K562 (cell line): ENCODE measurements around the gene HTR3E. TPM values are rescaled to one million over a fixed set of nuclear protein-coding genes. Genes with fewer than 3 reads are reported as not detected.

ENCODE experiments used
- ATAC-seq: fragments of 200-7000 bp; cut with Tn5 transposase; 3 replicates; pipeline ENCODE4 v1.9.1; 2020; ENCODE audit warnings: moderate library complexity
- BruUV-seq: library from RNA; stranded (reverse); fragments of 400-500 nt; replicated peaks from 2 replicates; lab custom pipeline; 2021; lab: Mats Ljungman, UMichigan
- CTCF ChIA-PET: fragments of 300-600 bp; formaldehyde crosslinking; extraction: SDS; loops from one replicate; lab custom pipeline; 2021; ENCODE audit warnings: low intra/inter-chr PET ratio; lab: Yijun Ruan, JAX
- POLR2A ChIA-PET: fragments of 300-600, 350-650 bp; sonication (Branson Sonifier 250); formaldehyde crosslinking; extraction: SDS; loops from one replicate; lab custom pipeline; 2021; ENCODE audit warnings: antibody characterized with exemption, inconsistent platforms; lab: Yijun Ruan, JAX
- DNase-seq, 4 experiments: peaks; one replicate each; pipeline versions ENCODE4 v3.0.0 to v3.0.0-alpha.2; 2011 to 2018; ENCODE audit warnings: low spot score in 3 of 4, mixed read lengths in 3 of 4; ENCODE audit errors: extremely low read depth in 1 of 4
- FAIRE-seq: peaks from 2 replicates; lab custom pipeline; 2011; peaks lifted over from hg19 to GRCh38; lab: Jason Lieb, UNC
- H2AFZ ChIP-seq: 2 replicates; pipeline ENCODE4 v1.6.0; 2011; ENCODE audit warnings: low read depth, low read length, control low read depth, inconsistent platforms
- H3K27ac ChIP-seq: fragments of 200-600 bp; 3 replicates; pipeline ENCODE4 v1.8.0; 2011; ENCODE audit warnings: low read depth, mild to moderate bottlenecking, control low read depth, inconsistent platforms, low read length, moderate library complexity, mixed read lengths; ENCODE audit errors: extremely low read depth
- H3K27me3 ChIP-seq, 2 experiments: fragments of 300-600 bp in 1 of 2; 2 replicates in 1 of 2; 3 replicates in 1 of 2; pipeline versions ENCODE4 v1.6.0 to v1.8.0; 2011; ENCODE audit warnings: inconsistent platforms in 2 of 2, low read length in 2 of 2, mild to moderate bottlenecking in 1 of 2, mixed read lengths in 1 of 2, moderate library complexity in 1 of 2; ENCODE audit not compliant: control insufficient read depth in 2 of 2, insufficient read depth in 2 of 2
- H3K36me3 ChIP-seq: fragments of 300-600 bp; 3 replicates; pipeline ENCODE4 v1.8.0; 2011; ENCODE audit warnings: mild to moderate bottlenecking, low read length, inconsistent platforms; ENCODE audit not compliant: control insufficient read depth, insufficient read depth
- H3K4me1 ChIP-seq, 2 experiments: fragments of 200-600 bp in 1 of 2; replicated peaks in 1 of 2; 2 replicates in 1 of 2; 3 replicates in 1 of 2; pipeline versions ENCODE4 v1.5.1 to v1.8.0; 2011; ENCODE audit warnings: inconsistent platforms in 2 of 2, low read length in 2 of 2, mild to moderate bottlenecking in 1 of 2, mixed read lengths in 1 of 2, moderate library complexity in 1 of 2; ENCODE audit not compliant: control insufficient read depth in 2 of 2, insufficient read depth in 2 of 2
- H3K4me2 ChIP-seq: 2 replicates; pipeline ENCODE4 v1.6.1; 2011; ENCODE audit warnings: low read length, control low read depth, inconsistent platforms, mixed read lengths; ENCODE audit not compliant: insufficient read depth
- H3K4me3 ChIP-seq: fragments of 200-600 bp; sonication (generic), shearing (Covaris generic); 2 replicates; pipeline ENCODE4 v1.5.1; 2016; ENCODE audit warnings: control low read depth, inconsistent platforms
- H3K79me2 ChIP-seq: fragments of 200-600 bp; 3 replicates; pipeline ENCODE4 v1.8.0; 2011; ENCODE audit warnings: low read length, inconsistent platforms; ENCODE audit not compliant: control insufficient read depth, insufficient read depth
- H3K9ac ChIP-seq, 2 experiments: 2 replicates each; pipeline versions ENCODE4 v1.6.0 to v1.6.1; 2011; ENCODE audit warnings: low read depth in 2 of 2, low read length in 2 of 2, control low read depth in 1 of 2, inconsistent platforms in 1 of 2, mild to moderate bottlenecking in 1 of 2, mixed read lengths in 1 of 2; ENCODE audit not compliant: insufficient read depth in 1 of 2
- H3K9me1 ChIP-seq: one replicate; pipeline ENCODE4 v1.6.0; 2011; ENCODE audit warnings: inconsistent platforms, mild to moderate bottlenecking, low read length, moderate library complexity; ENCODE audit not compliant: control insufficient read depth, insufficient read depth
- H3K9me3 ChIP-seq: replicated peaks from 2 replicates; pipeline ENCODE4 v1.5.1; 2011; ENCODE audit warnings: low read depth, low read length, inconsistent platforms; ENCODE audit not compliant: control insufficient read depth, insufficient read depth
- H4K20me1 ChIP-seq: replicated peaks from 2 replicates; pipeline ENCODE4 v1.6.1; 2011; ENCODE audit warnings: low read length, inconsistent platforms, mixed read lengths; ENCODE audit not compliant: control insufficient read depth, insufficient read depth
- HMGN3 ChIP-seq: IDR thresholded peaks from 2 replicates; pipeline ENCODE4 v1.6.1; 2011; ENCODE audit warnings: borderline replicate concordance, low read depth, mild to moderate bottlenecking, mixed read lengths, low read length; ENCODE audit not compliant: insufficient read length; ENCODE audit errors: extremely low read depth
- POU5F1 ChIP-seq: fragments of 150-350 bp; IDR thresholded peaks from 2 replicates; pipeline ENCODE4 v1.6.1; 2014; ENCODE audit warnings: borderline replicate concordance, low read length, low read depth, mild to moderate bottlenecking; ENCODE audit not compliant: partially characterized antibody
- SPI1 ChIP-seq: IDR thresholded peaks from 2 replicates; pipeline ENCODE4 v1.6.1; 2011; ENCODE audit warnings: low read depth, low read length, control low read depth, borderline replicate concordance
- WGBS: fragments of 100-300 bp; shearing (Covaris generic); methylation state at CpG from one replicate; pipeline ENCODE4 v1.1.6; 2016; ENCODE audit warnings: low coverage, mixed read lengths; ENCODE audit not compliant: insufficient coverage; ENCODE audit errors: missing lambda C conversion rate; 5-methylcytosine and 5-hydroxymethylcytosine counted together
- in situ Hi-C: fragments of 300-500 bp; cut with MboI; formaldehyde crosslinking; loops from 4 replicates; pipeline ENCODE4 v1.15.0; 2018; ENCODE audit warnings: inconsistent platforms, mixed read lengths
- intact Hi-C: fragments of 100-400 bp; cut with micrococcal nuclease; formaldehyde crosslinking; loops from 2 replicates; pipeline ENCODE4 v1.14.2; 2022
- polyA plus RNA-seq, 8 experiments: library from polyadenylated mRNA; depleted of rRNA in 4 of 8; stranded (reverse) in 5 of 8; unstranded in 3 of 8; fragments of >200 nt; fragmentation: Nextera tagmentation in 2 of 8; fragmentation: Illumina TruSeq in 1 of 8; extraction: Ambion mirVana in 2 of 8; extraction: Trizol in 1 of 8; gene quantifications; 2 replicates each; pipeline versions ENCODE4 v1.2.1 to v1.2.3, GENCODE V29; 2011 to 2014; ENCODE audit warnings: inconsistent platforms in 1 of 8, missing spikeins in 1 of 8
- total RNA-seq, 7 experiments: library from RNA; depleted of rRNA in 6 of 7; stranded (reverse); fragments of >200 nt in 6 of 7; fragmentation: Illumina TruSeq in 2 of 7; extraction: Trizol in 2 of 7; gene quantifications; 2 replicates each; pipeline versions ENCODE4 v1.2.1 to v1.2.3, GENCODE V29; 2011 to 2021; ENCODE audit warnings: low replicate concordance in 1 of 7
- TF ChIP-seq, protein P1 (sequence below): fragments of 450-650 bp; IDR thresholded peaks from 2 replicates; pipeline ENCODE4 v1.6.1; 2016; ENCODE audit warnings: low read depth
- TF ChIP-seq, protein P2 (sequence below), 2 experiments: fragments of 200-800 bp in 1 of 2; sonication (Bioruptor generic) in 1 of 2; sonication (generic) in 1 of 2; formaldehyde crosslinking in 1 of 2; IDR thresholded peaks in 1 of 2; conservative IDR thresholded peaks in 1 of 2; 2 replicates each; pipeline versions ENCODE4 v1.5.0 to v1.6.1; 2016 to 2020; ENCODE audit warnings: missing compliant biosample characterization in 1 of 2, missing genetic modification characterization in 1 of 2, missing genetic modification reagents in 1 of 2
- TF ChIP-seq, protein P3 (sequence below): fragments of 450-650 bp; IDR thresholded peaks from 2 replicates; pipeline ENCODE4 v1.6.1; 2018; ENCODE audit not compliant: partially characterized antibody

HTR3E gene
- total and polyA plus RNA-seq, 9 of the 15 experiments (the other 6 are each of a cell fraction or from before 2014, with no cell fraction given), result not detected

DNA sequence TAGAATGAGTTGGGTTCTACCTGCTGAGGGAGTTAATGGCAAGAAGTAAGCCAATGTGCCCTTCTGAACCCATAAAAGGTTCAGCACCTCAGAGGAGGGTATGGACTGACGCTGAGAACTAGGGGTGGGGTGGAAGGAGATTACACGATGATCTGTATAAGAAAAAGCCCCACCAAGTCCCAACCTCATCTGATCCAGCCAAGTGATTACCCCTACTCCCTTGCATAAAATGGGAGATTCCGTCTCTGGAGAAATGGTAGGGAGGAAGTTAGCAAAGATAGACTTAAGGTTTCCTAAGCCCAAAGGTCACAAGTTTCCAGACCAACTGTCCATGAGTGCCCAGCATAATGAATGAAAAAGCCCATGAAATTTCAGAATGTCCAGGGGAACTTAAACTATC is 51.2 kb downstream of the HTR3E start:
- BruUV-seq, result no TSS peak
- WGBS, result 19% methylated on average over 3 of the region's 3 CpGs
- no peaks in the 10 kb centered on the region for H3K27me3 ChIP-seq
- H3K9me1 ChIP-seq, result peaks cover 2% of the 10 kb centered on the region
- H3K36me3 ChIP-seq, result peaks cover 30% of the 10 kb centered on the region
- H3K9ac ChIP-seq, result no peak overlapping the region; a peak in 1 of 4 replicates
- H2AFZ ChIP-seq, result no peak overlapping the region
- no peak for DNase-seq
- no peaks in the 10 kb centered on the region for H3K79me2 ChIP-seq
- H3K4me3 ChIP-seq, result no peak overlapping the region
- H3K9me3 ChIP-seq, result no peaks in the 10 kb centered on the region
- in situ Hi-C loops, result no loop called here
- ChIA-PET POLR2A (interaction anchor here (0.7 to 1.2 kb wide), 3 partner anchors 8 to 230 kb away, joined by 3 read pairs; no protein-coding TSS in a partner anchor), CTCF (no interaction called here)
- H3K27ac ChIP-seq, result no peak overlapping the region
- H3K4me1 ChIP-seq, result peaks cover 0 to 3% of the 10 kb centered on the region in 2 experiments; a peak in 2 of 5 replicates
- intact Hi-C loops, result loop anchor here (5.0 kb wide), 1 partner anchor 94 kb away; no protein-coding TSS in a partner anchor
- no peak for ATAC-seq
- H4K20me1 ChIP-seq, result no peaks in the 10 kb centered on the region
- no peak overlapping the region for H3K4me2 ChIP-seq
- no peak for FAIRE-seq
- TF ChIP-seq POU5F1 (no peak), HMGN3 (no peak), SPI1 (0 out of 2 replicates have a peak, but pooled peaks have one; percentile 8)
- TF ChIP-seq, protein P1, sequence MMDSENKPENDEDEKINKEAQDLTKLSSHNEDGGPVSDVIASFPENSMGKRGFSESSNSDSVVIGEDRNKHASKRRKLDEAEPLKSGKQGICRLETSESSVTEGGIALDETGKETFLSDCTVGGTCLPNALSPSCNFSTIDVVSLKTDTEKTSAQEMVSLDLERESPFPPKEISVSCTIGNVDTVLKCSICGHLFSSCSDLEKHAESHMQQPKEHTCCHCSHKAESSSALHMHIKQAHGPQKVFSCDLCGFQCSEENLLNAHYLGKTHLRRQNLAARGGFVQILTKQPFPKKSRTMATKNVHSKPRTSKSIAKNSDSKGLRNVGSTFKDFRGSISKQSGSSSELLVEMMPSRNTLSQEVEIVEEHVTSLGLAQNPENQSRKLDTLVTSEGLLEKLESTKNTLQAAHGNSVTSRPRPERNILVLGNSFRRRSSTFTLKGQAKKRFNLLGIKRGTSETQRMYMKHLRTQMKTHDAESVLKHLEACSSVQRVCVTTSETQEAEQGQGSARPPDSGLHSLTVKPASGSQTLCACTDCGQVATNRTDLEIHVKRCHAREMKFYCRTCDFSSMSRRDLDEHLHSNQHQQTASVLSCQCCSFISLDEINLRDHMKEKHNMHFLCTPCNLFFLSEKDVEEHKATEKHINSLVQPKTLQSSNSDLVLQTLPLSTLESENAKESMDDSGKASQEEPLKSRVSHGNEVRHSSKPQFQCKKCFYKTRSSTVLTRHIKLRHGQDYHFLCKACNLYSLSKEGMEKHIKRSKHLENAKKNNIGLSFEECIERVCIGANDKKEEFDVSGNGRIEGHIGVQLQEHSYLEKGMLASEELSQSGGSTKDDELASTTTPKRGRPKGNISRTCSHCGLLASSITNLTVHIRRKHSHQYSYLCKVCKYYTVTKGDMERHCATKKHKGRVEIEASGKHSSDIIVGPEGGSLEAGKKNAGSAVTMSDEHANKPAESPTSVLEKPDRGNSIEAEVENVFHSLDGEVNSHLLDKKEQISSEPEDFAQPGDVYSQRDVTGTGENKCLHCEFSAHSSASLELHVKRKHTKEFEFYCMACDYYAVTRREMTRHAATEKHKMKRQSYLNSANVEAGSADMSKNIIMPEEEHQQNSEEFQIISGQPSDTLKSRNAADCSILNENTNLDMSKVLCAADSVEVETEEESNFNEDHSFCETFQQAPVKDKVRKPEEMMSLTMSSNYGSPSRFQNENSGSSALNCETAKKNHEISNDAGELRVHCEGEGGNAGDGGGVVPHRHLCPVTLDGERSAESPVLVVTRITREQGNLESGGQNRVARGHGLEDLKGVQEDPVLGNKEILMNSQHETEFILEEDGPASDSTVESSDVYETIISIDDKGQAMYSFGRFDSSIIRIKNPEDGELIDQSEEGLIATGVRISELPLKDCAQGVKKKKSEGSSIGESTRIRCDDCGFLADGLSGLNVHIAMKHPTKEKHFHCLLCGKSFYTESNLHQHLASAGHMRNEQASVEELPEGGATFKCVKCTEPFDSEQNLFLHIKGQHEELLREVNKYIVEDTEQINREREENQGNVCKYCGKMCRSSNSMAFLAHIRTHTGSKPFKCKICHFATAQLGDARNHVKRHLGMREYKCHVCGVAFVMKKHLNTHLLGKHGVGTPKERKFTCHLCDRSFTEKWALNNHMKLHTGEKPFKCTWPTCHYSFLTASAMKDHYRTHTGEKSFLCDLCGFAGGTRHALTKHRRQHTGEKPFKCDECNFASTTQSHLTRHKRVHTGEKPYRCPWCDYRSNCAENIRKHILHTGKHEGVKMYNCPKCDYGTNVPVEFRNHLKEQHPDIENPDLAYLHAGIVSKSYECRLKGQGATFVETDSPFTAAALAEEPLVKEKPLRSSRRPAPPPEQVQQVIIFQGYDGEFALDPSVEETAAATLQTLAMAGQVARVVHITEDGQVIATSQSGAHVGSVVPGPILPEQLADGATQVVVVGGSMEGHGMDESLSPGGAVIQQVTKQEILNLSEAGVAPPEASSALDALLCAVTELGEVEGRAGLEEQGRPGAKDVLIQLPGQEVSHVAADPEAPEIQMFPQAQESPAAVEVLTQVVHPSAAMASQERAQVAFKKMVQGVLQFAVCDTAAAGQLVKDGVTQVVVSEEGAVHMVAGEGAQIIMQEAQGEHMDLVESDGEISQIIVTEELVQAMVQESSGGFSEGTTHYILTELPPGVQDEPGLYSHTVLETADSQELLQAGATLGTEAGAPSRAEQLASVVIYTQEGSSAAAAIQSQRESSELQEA, result no peak
- TF ChIP-seq, protein P2, sequence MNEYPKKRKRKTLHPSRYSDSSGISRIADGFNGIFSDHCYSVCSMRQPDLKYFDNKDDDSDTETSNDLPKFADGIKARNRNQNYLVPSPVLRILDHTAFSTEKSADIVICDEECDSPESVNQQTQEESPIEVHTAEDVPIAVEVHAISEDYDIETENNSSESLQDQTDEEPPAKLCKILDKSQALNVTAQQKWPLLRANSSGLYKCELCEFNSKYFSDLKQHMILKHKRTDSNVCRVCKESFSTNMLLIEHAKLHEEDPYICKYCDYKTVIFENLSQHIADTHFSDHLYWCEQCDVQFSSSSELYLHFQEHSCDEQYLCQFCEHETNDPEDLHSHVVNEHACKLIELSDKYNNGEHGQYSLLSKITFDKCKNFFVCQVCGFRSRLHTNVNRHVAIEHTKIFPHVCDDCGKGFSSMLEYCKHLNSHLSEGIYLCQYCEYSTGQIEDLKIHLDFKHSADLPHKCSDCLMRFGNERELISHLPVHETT (CRISPR knock-in tag; conservative IDR thresholded peaks at IDR 0.05 in 1 of 2, IDR thresholded peaks at IDR 0.05 in 1 of 2), result no peak
- TF ChIP-seq, protein P3, sequence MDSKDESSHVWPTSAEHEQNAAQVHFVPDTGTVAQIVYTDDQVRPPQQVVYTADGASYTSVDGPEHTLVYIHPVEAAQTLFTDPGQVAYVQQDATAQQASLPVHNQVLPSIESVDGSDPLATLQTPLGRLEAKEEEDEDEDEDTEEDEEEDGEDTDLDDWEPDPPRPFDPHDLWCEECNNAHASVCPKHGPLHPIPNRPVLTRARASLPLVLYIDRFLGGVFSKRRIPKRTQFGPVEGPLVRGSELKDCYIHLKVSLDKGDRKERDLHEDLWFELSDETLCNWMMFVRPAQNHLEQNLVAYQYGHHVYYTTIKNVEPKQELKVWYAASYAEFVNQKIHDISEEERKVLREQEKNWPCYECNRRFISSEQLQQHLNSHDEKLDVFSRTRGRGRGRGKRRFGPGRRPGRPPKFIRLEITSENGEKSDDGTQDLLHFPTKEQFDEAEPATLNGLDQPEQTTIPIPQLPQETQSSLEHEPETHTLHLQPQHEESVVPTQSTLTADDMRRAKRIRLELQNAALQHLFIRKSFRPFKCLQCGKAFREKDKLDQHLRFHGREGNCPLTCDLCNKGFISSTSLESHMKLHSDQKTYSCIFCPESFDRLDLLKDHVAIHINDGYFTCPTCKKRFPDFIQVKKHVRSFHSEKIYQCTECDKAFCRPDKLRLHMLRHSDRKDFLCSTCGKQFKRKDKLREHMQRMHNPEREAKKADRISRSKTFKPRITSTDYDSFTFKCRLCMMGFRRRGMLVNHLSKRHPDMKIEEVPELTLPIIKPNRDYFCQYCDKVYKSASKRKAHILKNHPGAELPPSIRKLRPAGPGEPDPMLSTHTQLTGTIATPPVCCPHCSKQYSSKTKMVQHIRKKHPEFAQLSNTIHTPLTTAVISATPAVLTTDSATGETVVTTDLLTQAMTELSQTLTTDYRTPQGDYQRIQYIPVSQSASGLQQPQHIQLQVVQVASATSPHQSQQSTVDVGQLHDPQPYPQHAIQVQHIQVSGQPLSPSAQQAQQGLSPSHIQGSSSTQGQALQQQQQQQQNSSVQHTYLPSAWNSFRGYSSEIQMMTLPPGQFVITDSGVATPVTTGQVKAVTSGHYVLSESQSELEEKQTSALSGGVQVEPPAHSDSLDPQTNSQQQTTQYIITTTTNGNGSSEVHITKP, result peak; percentile 81
